ENCODE measurements around the gene CD34.
A peak's percentile ranks its signal among the peaks of the same experiment; 100 is the strongest.

The CD34 gene

DNA sequence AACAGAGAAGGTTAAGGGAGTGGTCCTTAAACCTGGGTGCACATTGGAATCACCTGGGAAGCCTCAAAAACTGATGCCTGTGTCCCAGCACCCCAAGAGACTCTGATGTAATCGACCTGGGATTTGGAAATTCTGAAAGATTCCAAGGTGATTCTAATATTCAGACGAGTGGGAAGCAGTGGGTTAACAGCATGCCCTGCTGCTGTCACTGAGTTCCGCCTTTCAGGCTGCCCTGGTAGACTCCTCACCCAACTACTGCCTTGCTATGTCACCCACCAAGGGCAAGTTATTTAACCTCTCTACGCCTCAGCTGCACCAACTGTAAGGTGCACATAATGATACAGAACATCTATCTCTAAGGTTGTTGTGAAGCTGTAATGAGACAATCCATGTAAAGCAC lies 59.2 kb downstream of the CD34 start:
- no peak for DNase-seq

DNA sequence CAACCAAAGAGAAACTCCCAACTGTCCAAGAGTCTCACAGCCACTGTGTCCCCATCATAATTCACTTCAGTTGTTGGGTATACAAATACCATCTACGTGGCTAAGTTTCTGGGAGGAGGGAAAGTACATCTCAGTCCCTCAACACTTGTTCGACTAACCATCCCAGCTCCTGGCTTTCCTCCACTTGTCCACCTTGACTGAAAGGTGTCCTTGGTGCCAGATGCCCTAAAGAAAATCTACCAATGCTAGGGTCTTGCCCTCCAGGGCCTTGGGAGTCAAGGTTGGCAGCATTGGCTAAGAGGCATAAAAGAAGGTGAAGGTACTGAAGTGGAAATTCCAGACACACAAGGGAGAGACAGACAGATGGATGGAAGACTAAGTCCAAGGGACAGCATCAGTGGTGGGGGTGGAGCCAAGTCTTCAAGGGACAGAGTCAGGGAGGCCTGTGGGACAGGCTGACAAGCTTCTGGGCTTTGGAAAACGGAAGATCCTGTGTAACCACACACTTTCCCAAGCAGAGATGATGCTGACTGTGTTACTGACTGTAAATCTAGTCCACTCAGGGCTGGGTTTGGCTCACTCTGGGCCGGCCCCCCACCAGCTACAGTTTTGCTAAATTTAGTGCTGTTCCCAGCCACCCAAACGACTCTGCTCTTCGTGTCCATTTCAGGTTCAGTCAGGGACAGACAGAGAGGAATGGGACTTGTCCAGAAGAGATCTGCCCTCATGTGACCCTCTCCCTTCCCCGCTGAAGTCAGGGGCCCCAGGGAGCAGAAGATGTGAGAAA lies 60.1 kb downstream of the CD34 start:
- no peak for DNase-seq

DNA sequence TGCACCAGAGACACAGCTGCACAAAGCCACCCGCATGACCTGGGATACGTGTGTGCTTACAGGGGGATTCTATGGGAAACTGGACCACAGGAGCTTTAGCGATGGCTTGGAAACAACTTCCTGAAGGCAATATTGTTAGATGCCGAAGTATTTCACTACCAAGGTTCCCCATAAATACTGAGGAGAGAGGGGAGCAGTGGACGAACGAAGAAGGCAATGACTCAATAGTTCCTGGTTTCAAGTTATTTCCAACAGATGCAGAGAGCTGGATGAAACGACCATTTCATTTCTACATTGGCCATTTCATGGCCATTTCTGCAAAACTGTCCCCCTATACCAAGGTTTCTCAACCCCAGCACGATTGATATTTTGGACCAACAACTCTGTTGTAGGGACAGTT lies 61.3 kb downstream of the CD34 start:
- no peak for DNase-seq

DNA sequence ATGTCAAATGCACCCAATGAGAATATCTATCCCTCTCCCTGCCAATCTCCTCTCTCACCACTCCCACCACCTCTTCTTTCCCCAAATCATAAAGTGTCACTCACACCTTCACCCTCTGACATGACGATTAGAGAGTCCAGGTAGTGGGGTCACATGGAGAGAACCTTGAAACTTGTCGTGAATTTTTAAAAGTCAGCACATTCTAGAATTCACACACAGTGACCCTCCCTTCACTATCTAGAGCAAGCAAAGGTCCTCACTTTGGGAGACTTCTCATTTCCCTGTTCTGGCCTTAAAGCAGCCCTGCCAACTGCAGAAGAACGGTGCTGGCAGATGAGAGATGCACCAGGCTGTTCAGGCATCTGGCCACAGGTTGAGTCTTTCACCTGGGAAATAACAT lies 61.9 kb downstream of the CD34 start:
- DNase-seq = no peak

DNA sequence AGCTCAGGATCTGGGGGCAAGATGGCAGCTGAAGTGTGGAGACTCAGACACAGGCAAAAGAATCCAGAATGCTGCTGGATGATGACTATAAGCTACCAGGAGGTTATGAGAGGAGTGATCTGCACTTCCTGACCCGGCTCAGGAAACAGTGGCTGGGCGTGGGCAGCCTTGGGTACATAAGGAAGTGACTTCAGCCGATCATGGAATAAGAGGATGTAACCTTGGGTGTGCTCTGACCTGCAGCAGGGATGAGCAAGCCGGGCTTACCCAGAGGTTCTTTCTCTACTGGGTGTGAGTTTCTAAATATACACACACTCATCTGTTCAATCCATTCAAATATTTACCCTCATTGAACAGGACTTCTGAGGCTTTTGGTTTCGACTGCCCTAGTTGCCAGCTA lies 62.7 kb downstream of the CD34 start:
- DNase-seq = peak; percentile 38

DNA sequence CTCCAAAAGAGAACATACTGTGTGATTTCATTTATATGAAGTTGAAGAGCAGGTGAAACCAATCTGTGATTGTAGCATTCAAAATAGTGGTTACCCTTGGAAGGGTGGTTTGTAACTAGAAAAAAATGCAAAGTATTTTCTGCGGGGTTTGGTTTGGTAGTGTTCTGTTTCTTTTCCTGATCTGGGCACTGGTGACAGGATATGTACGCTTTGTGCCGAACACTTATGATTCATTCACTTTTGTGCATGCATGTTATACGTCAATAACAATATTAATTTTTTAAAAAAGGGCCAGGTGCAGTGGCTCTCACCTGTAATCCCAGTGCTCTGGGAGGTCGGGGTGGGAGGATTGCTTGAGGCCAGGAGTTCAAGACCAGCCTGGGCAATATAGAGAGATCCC lies 63.8 kb downstream of the CD34 start:
- DNase-seq = no peak

DNA sequence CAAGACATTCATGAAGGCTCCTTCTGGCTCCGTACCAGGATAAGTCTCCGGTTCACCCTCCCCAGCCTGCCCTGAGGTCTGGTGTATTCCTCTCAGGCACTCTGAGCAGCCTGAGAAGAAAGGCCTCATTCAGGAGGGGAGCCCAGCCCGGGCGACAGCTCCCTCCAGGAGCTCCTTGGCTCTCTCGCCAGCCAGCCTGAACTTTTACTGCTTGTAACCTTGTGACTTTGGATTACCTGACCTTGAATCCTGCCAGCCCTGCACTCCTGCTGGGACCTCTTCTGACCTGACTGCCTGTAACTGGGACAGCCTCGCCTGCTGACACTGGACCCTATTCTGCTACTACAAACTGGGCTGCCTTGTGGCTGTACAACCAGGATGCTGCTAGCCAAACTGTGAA lies 65.8 kb downstream of the CD34 start:
- no peak for DNase-seq

DNA sequence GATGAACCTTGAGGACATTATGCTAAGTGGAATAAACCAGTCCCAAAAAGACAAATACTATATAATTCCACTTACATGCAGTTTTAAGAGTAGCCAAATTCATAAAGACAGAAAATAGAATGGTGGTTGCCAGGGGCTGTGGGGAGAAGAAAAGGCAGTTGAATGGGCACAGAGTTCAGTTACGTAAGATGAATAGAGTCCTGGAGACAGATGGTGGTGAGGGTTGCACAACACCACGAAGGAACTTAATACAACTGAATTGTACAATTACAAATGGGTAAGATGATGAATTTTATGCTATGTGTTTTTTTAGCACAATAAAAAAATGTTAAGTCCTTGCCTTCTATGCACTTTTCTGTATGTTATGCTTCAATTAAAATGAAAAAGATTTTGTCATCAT lies 66.6 kb downstream of the CD34 start:
- DNase-seq = no peak

DNA sequence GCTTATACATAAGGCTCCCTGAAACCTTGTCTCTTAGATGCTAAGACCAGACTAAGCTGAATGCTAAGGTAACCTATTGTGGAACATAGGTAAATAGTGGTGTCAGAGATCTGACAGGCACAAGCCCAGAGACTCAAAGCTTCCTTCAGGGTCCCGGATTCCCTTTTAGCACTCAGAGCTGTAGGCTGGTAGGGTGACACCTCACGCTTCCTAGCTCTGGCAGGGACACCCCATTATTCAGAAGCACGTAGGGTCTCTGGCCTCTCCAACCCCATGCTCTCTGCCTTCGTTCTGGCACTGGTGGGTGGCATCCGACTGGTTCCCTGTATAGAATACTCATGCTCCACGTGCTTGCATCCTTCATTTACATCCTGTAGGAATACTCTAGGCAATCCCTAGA lies 68.4 kb downstream of the CD34 start:
- DNase-seq = no peak

DNA sequence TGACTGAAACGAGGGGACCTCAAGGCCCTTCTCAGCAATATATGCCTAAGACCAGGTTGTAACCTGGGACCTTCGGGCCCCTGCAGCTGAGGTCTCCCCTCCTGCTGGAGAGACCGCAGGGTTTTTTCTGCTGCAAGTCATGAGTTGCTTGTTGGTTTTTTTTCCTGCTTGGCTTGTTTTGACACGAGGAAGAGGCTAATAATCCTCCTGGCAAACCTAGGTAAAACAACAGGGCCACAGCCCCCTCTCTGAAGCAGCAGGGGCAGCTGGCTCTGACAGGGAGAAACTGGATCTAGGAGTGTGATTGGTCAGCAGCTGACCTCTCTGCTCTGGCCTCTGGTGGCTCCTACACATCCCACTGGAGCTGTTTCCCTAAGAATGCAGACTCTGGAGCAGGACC lies 69.0 kb downstream of the CD34 start:
- no peak for DNase-seq

DNA sequence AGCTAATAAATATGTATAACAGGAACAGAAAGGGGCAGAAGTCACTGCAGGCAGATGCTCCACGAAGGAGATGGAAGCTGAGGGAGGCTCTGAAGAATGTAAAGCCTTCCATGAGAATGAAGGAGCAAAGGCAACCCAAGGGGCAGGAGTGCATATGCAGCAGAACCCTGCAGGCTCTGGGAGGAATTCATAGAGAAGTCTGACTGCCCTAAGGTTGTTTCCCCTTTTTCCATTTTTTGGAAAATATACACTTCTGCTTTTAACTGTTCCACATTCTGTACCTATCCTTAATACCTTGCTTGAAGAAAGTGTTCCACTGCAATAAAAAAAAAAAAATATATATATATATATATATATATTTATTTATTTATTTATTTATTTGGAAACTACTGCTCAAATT lies 69.6 kb downstream of the CD34 start:
- DNase-seq = no peak

DNA sequence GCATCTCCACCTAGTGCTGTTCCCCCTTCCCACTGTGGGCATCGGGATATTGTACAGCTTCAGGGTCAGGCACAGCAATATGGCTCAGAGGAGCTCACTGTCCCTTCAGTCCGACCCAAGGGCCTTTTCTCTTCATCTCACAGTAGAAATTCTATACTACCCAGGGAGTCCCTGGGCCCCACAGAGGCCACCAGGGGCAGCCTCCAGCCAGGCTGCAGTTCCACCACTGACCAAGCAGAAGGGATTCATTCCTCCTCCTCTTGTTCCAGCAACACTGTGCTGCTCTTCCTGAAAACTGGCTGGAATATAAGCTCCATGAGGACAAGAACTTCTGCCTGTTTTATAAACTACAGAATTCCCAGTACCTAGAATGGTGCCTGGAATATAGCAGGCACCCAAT lies 70.5 kb downstream of the CD34 start:
- DNase-seq = no peak

DNA sequence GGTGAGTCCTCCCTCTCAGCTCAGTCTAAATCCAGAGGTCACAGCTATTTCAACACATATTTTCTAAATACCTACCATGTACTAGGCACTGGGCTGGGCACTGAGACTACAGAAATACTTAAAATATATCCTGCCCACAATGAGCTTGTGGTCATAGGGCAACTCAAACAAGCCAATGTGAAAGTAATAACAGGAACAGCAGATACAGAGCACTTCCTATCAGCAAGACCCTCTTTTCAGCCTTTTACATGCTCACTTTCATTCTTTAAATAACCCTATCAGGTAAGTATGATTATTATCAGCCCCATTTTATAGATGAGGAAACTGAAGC lies 71.9 kb downstream of the CD34 start:
- no peak for DNase-seq

DNA sequence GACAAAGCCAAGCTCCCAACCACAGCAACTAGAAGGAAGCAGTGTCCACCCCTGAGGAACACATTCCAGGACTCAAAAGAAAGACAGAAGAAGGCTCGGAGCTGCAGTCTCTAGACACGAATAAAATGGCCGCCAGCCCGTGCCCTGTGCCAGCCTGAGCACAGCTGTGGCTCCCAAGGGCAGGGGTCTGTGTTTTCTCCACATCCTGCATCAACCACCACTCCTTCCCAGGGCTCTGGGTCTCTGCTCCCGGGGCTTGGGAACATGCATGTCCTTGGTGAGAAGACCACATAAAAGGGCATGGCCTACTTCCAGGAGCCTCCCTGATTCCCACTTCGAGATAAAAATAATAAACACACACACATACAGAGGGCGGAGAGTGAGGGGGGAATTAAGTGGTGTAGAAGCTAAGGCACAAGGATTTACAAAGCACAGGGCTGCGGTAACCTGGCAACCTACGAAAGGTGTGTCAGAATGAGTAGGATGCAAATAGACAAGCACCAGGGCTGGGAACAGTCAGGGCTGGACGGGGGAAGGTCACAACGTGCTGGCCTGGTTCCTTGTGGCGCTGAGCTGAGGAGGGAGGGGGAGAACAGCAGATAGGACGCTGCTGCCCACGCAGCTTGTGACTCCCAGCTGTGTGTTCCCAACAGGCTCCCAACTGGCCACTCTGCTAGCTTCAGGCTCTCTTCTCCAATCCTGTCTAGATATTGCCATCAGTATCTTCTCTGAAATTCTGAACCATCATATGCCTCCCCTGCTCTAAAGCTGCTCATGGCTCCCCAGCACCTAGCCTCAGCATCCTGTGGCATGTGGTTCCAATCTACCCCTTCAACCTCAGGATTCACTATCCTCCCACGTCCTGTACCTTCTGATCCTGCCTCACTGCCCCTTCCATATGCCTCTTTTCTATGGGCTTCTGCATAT lies 72.5 kb downstream of the CD34 start:
- DNase-seq = no peak

DNA sequence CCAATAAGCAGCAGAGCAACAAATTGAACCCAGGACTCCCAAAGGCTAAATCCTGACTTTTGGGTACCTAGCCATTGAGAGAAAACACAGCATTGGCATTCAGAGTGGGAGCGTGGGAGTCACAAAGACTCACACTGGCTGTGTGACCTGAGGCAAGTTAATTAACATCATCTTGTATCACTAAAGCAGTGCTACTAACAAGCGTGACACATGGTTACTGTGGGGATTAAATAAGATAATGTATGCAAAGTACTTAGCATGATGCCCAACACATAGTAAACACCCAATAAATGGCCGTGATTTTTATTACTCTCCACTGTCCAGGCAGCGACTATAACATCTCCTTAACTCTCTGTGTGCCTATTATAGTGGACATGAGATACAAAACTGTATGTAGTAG lies 73.3 kb downstream of the CD34 start:
- DNase-seq = no peak

DNA sequence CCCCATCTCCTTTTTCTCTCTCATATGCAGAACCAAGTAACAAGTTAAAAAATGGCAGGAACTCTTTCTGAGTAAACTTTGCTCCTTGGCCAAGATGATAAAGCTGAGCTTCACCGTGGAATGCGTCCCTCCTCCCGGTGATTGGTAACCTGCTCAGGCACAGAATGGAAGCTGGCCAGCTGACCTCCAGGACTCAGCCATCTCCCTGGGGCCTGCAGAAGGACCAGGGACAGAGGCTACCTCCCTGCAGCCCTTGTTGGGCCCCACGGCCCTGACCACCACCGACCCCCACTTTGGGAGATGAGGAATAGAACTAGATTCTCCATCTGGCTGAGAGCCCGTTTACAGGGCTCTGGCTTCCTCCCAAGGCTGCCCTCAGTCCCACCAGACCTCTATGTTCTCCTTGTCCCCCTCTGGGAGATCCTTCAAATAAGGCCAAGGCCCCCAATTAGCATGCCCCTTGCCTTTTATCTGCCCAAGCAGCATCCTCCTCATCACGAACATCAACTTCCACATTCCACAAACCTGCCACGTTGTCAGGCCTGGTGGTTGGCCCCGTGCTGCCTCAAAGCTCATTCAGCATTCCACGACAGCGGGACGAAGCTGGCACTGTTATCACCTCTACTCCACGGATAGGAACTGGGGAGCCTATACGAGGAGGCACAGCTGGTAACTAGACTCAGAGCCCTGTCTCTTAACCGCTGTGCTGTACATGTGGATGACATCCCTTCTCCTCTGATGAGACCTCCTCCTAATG lies 74.2 kb downstream of the CD34 start:
- DNase-seq = no peak

DNA sequence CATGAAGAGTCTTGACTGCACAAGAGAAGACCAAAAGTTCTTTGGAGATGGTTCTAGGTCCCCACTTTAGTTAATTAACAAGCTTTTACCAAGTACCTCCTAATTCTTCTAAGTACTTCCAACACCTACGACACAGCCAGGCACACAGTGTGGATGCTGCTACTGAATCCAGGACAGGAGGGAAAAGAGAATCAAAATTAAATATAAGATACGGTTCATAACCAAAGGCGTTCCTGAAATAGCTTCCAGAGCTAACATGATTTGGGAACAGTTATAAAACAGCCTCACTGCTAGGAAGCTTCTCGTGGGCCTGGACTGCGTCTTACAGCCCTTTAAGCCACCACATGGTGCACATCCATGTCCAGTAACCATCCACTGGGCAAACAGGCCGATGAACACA lies 75.0 kb downstream of the CD34 start:
- DNase-seq = no peak

DNA sequence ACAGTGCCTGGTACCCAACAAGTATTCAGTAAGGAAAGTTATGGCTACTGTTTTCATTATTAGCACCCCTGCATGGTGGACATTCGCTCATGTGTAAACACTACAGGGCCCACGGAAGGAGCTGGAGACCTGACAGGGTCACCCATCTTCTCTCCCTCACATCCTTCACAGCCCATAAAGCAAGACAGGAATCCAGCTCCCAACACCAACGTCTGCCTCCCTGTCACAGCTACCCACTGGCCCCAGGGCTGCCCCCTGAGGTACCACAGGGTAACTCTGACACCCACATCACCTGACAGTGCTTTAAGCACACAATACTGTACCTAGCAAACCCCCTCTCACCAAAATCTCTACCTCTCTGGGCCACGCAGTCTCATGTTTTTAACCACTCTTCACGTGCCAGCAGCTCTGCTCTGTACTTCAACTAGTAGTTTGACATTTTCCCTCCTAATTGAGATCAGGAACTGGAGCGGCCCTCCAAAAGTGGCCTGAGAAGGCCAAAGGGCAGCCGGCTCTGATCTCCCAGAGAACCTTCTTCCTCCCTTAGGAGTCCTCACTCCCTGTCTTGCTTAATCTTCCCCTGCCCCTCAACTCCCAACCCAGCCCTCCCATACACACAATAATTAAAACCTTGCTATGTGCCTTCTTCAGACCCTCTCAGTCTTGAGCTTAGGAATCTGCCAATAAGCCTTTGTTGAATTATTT lies 76.8 kb downstream of the CD34 start:
- DNase-seq = no peak

DNA sequence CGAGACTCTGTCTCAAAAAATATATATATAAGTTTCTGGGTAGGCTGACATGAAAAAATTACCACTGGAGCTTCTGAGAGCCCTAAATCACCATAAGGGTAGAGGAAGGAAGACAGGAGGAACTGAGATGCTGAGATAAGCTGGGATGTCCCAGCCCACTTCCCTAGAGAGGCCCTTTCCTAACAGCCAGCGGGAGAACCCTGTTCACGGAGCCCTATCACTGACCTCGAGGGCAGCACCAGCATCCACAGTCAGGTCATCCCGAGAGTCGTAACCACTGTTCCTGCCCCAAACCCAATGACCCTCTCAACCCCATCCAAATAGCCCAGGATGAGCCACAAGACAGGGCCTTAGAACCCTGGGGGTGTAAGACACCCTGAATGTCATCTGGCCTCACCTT lies 77.5 kb downstream of the CD34 start:
- no peak for DNase-seq

DNA sequence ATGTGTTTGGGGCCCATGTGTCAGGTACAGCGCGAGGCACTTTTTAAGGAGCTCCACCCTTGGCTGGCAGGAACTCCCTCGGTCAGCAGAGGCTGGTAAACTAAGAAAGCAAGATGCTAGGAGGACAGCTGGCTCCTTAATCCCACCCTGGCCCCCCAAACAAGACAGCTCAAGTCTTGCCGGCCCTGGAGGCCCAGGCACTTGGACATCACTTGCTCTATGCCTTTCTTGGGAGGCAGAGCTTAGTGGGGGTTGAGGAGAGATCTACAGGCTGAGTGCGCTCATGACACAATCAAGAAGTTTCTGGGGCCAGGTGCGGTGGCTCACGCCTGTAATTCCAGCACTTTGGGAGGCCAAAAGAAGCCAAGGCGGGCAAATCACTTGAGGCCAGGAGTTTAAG lies 78.1 kb downstream of the CD34 start:
- DNase-seq = no peak

DNA sequence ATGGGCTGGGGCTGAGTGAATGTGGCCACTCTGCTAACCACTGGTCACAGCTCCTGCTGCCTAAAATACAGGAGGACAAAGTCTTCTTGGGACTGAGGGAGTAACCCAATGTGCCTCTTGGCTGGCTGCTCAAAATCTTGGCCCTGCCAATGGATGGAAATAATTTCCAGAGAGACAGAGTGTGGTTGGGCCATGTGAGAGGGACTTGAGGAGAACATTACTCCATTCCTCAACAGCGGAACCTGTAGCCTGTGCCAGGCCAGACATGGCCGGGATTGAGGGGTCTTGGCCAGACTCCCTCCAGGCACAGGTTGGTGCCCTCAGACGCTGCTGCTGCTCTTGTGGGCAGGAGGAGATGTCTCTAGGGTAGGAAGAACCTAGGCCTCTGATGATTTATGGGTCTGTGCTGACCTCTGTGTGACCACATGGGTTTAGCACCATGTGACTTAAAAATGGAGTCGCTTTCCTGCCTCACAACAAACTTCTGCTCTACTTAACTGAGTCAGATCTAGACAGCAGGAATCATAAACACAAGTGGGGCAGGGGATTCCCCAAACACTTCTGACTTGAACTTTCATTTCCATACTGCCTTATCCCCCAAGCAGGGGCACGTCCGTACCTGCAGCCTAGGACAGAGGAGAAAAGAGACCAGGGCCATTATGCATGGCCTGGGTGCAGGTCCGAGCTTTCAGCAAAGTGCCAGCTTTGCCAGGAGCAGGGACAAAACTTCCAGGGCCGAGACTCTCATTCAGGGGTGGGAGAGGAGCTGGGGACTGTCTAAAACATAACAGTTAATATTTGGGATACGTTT lies 79.2 kb downstream of the CD34 start:
- DNase-seq = peak; percentile 61

All from CD4-positive, alpha-beta T cell treated with Interleukin-4 for 4 hours (primary cell).